A549 (cell line): ENCODE data around the gene RPLP2. TPM values are rescaled to one million over a fixed set of nuclear protein-coding genes. Genes with fewer than 3 reads are reported as not detected.

Experiments used
- ATAC-seq, 2 experiments: fragments of 200-7000 bp in 1 of 2; fragments of >200 bp in 1 of 2; cut with Nextera tagmentation in 1 of 2; cut with Tn5 transposase in 1 of 2; 3 replicates each; pipeline versions ENCODE4 v1.8.0 to v1.9.1; 2018 to 2020; ENCODE audit warnings: mild to moderate bottlenecking in 1 of 2, moderate library complexity in 1 of 2
- CTCF ChIA-PET: fragments of 300-600 bp; sonication (Branson Sonifier 250); formaldehyde crosslinking; extraction: SDS; loops from one replicate; lab custom pipeline; 2021; ENCODE audit warnings: antibody characterized with exemption, inconsistent platforms; lab: Yijun Ruan, JAX
- POLR2A ChIA-PET: fragments of 350-600 bp; formaldehyde crosslinking; extraction: SDS; loops from one replicate; lab custom pipeline; 2021; ENCODE audit warnings: antibody characterized with exemption, inconsistent platforms; lab: Yijun Ruan, JAX
- DNase-seq, 2 experiments: peaks; one replicate each; pipeline versions ENCODE4 v3.0.0 to v3.0.0-alpha.2; 2011 to 2016; ENCODE audit warnings: low read depth in 1 of 2, low spot score in 1 of 2
- FAIRE-seq: peaks from 2 replicates; lab custom pipeline; 2011; peaks lifted over from hg19 to GRCh38; lab: Jason Lieb, UNC
- H3K27ac ChIP-seq, 2 experiments: fragments of >200 bp; sonication (Bioruptor Twin); formaldehyde crosslinking; 3 replicates each; pipeline ENCODE4 v1.5.1; 2016 to 2017
- H3K4me1 ChIP-seq: fragments of >200 bp; sonication (Bioruptor Twin); formaldehyde crosslinking; 3 replicates; pipeline ENCODE4 v1.6.1; 2016
- H3K4me2 ChIP-seq: fragments of >200 bp; sonication (Bioruptor Twin); formaldehyde crosslinking; 3 replicates; pipeline ENCODE4 v1.6.1; 2016
- H3K4me3 ChIP-seq: fragments of >200 bp; sonication (Bioruptor Twin); formaldehyde crosslinking; 3 replicates; pipeline ENCODE4 v1.5.1; 2016
- H3K9me3 ChIP-seq: fragments of >200 bp; sonication (Bioruptor Twin); formaldehyde crosslinking; 3 replicates; pipeline ENCODE4 v1.6.1; 2016
- CBX2 ChIP-seq: fragments of 200-600 bp; sonication (generic); IDR thresholded peaks from 2 replicates; pipeline ENCODE4 v1.6.1; 2016; ENCODE audit warnings: low read depth, mild to moderate bottlenecking, borderline replicate concordance
- CBX8 ChIP-seq: fragments of 200-600 bp; sonication (generic); IDR thresholded peaks from 2 replicates; pipeline ENCODE4 v1.6.1; 2016
- EHMT2 ChIP-seq: fragments of 200-600 bp; sonication (generic); IDR thresholded peaks from 2 replicates; pipeline ENCODE4 v1.6.1; 2016; ENCODE audit warnings: antibody characterized with exemption, low read depth, mild to moderate bottlenecking, moderate library complexity
- EP300 ChIP-seq, 2 experiments: fragments of >200 bp; sonication (Bioruptor Twin); formaldehyde crosslinking; IDR thresholded peaks; 2 replicates in 1 of 2; 3 replicates in 1 of 2; pipeline ENCODE4 v1.6.1; 2016 to 2017
- ESRRA ChIP-seq: fragments of 150-350 bp; IDR thresholded peaks from 2 replicates; pipeline ENCODE4 v1.6.1; 2014; ENCODE audit warnings: mild to moderate bottlenecking, low read length, borderline replicate concordance
- FOSL2 ChIP-seq, 2 experiments: fragments of 450-650 bp in 1 of 2; fragments of >200 bp in 1 of 2; sonication (Bioruptor Twin) in 1 of 2; formaldehyde crosslinking; IDR thresholded peaks; 2 replicates each; pipeline versions ENCODE4 v1.5.0 to v1.6.1; 2016 to 2020; ENCODE audit warnings: mild to moderate bottlenecking in 1 of 2, moderate library complexity in 1 of 2
- FOXS1 ChIP-seq: fragments of 250-450 bp; sonication (Bioruptor Pico); IDR thresholded peaks from 2 replicates; pipeline ENCODE4 v1.5.0; 2020; ENCODE audit warnings: mild to moderate bottlenecking, moderate library complexity
- HOXB5 ChIP-seq: fragments of 250-450 bp; sonication (Bioruptor Pico); IDR thresholded peaks from 2 replicates; pipeline ENCODE4 v1.5.0; 2020; ENCODE audit warnings: mild to moderate bottlenecking, moderate library complexity
- JUN ChIP-seq, 2 experiments: fragments of >200 bp; sonication (Bioruptor Twin); formaldehyde crosslinking; IDR thresholded peaks; 2 replicates in 1 of 2; 3 replicates in 1 of 2; pipeline ENCODE4 v1.6.1; 2016 to 2017
- JUNB ChIP-seq: fragments of >200 bp; sonication (Bioruptor Twin); formaldehyde crosslinking; IDR thresholded peaks from 2 replicates; pipeline ENCODE4 v1.6.1; 2016
- KDM5A ChIP-seq: fragments of 200-600 bp; sonication (generic); IDR thresholded peaks from 2 replicates; pipeline ENCODE4 v1.6.1; 2016; ENCODE audit warnings: antibody characterized with exemption, mild to moderate bottlenecking
- MAZ ChIP-seq: fragments of 150-350 bp; IDR thresholded peaks from 2 replicates; pipeline ENCODE4 v1.6.1; 2014; ENCODE audit warnings: antibody characterized with exemption, low read depth, low read length, borderline replicate concordance
- MYC ChIP-seq: IDR thresholded peaks from 2 replicates; pipeline ENCODE4 v1.6.1; 2012; ENCODE audit warnings: mild to moderate bottlenecking, inconsistent platforms, low read length, improper control_type of control experiment, borderline replicate concordance
- NFE2L2 ChIP-seq: fragments of 150-350 bp; conservative IDR thresholded peaks from 2 replicates; pipeline ENCODE4 v1.6.1; 2014; ENCODE audit warnings: low read length
- PHF8 ChIP-seq: fragments of 200-600 bp; sonication (generic); IDR thresholded peaks from 2 replicates; pipeline ENCODE4 v1.6.1; 2016; ENCODE audit warnings: low read depth, mild to moderate bottlenecking, antibody characterized with exemption, moderate library complexity, borderline replicate concordance
- POLR2A ChIP-seq: IDR thresholded peaks from 2 replicates; pipeline ENCODE4 v1.6.1; 2012; ENCODE audit warnings: mild to moderate bottlenecking, low read length
- POLR2AphosphoS2 ChIP-seq: conservative IDR thresholded peaks from 2 replicates; pipeline ENCODE4 v1.6.1; 2012; ENCODE audit warnings: low read length, improper control_type of control experiment, inconsistent platforms
- RAD21 ChIP-seq, 2 experiments: fragments of >200 bp in 1 of 2; sonication (Bioruptor Twin) in 1 of 2; formaldehyde crosslinking in 1 of 2; IDR thresholded peaks in 1 of 2; conservative IDR thresholded peaks in 1 of 2; 2 replicates in 1 of 2; 3 replicates in 1 of 2; pipeline ENCODE4 v1.6.1; 2012 to 2018; ENCODE audit warnings: inconsistent platforms in 1 of 2
- RCOR1 ChIP-seq: fragments of 150-350 bp; IDR thresholded peaks from 2 replicates; pipeline ENCODE4 v1.6.1; 2014; ENCODE audit warnings: antibody characterized with exemption, low read length, low read depth
- RFX5 ChIP-seq: fragments of 450-650 bp; IDR thresholded peaks from 2 replicates; pipeline ENCODE4 v1.7.1; 2014; ENCODE audit warnings: antibody characterized with exemption, mild to moderate bottlenecking, moderate library complexity
- RNF2 ChIP-seq: fragments of 200-600 bp; sonication (generic); IDR thresholded peaks from 2 replicates; pipeline ENCODE4 v1.6.1; 2016; ENCODE audit warnings: low read depth, mild to moderate bottlenecking, antibody characterized with exemption, moderate library complexity, borderline replicate concordance
- TP53 ChIP-seq: fragments of 250-450 bp; sonication (Bioruptor Pico); IDR thresholded peaks from 2 replicates; pipeline ENCODE4 v1.5.0; 2021; ENCODE audit warnings: mild to moderate bottlenecking, moderate library complexity
- ZC3H11A ChIP-seq: fragments of 450-650 bp; IDR thresholded peaks from 2 replicates; pipeline ENCODE4 v1.6.1; 2014; ENCODE audit warnings: antibody characterized with exemption, mild to moderate bottlenecking
- ZSCAN20 ChIP-seq: fragments of 250-450 bp; sonication (Bioruptor Pico); IDR thresholded peaks from 2 replicates; pipeline ENCODE4 v1.8.0; 2022; ENCODE audit warnings: mild to moderate bottlenecking, moderate library complexity
- WGBS: methylation state at CpG from one replicate; pipeline ENCODE4 v1.1.6; 2017; ENCODE audit errors: missing lambda C conversion rate; 5-methylcytosine and 5-hydroxymethylcytosine counted together
- polyA plus RNA-seq, 4 experiments: library from polyadenylated mRNA; depleted of rRNA in 3 of 4; stranded (reverse); fragments of >200 nt; fragmentation: RNase III in 1 of 4; extraction: RNeasy Plus Mini Kit Qiagen cat#74134 plus additional on column Dnase treatment in 1 of 4; gene quantifications; 2 replicates in 3 of 4; 3 replicates in 1 of 4; pipeline ENCODE4 v1.2.3, GENCODE V29; 2011 to 2017
- TF ChIP-seq, protein P1 (sequence below): fragments of 200-600 bp; sonication (generic); IDR thresholded peaks from 2 replicates; pipeline ENCODE4 v1.6.1; 2016; ENCODE audit warnings: antibody characterized with exemption, mild to moderate bottlenecking, moderate library complexity
- TF ChIP-seq, protein P2 (sequence below): fragments of 450-650 bp; IDR thresholded peaks from 2 replicates; pipeline ENCODE4 v1.6.1; 2014; ENCODE audit warnings: antibody characterized with exemption
- TF ChIP-seq, protein P3 (sequence below): fragments of >200 bp; sonication (Bioruptor Twin); formaldehyde crosslinking; IDR thresholded peaks from 3 replicates; pipeline ENCODE4 v1.6.1; 2016
- TF ChIP-seq, protein P4 (sequence below): fragments of 150-350 bp; IDR thresholded peaks from 2 replicates; pipeline ENCODE4 v1.6.1; 2014; ENCODE audit warnings: low read depth, mild to moderate bottlenecking, low read length
- TF ChIP-seq, protein P5 (sequence below): IDR thresholded peaks from 2 replicates; pipeline ENCODE4 v1.6.1; 2012
- TF ChIP-seq, protein P6 (sequence below): IDR thresholded peaks from 2 replicates; pipeline ENCODE4 v1.6.1; 2012; ENCODE audit warnings: low read depth, borderline replicate concordance
- TF ChIP-seq, protein P7 (sequence below): IDR thresholded peaks from 2 replicates; pipeline ENCODE4 v1.6.1; 2012

The RPLP2 gene
- polyA plus RNA-seq, 2 of the 4 experiments (the other 2 are of a cell fraction), result 1,493 to 2,508 TPM

DNA sequence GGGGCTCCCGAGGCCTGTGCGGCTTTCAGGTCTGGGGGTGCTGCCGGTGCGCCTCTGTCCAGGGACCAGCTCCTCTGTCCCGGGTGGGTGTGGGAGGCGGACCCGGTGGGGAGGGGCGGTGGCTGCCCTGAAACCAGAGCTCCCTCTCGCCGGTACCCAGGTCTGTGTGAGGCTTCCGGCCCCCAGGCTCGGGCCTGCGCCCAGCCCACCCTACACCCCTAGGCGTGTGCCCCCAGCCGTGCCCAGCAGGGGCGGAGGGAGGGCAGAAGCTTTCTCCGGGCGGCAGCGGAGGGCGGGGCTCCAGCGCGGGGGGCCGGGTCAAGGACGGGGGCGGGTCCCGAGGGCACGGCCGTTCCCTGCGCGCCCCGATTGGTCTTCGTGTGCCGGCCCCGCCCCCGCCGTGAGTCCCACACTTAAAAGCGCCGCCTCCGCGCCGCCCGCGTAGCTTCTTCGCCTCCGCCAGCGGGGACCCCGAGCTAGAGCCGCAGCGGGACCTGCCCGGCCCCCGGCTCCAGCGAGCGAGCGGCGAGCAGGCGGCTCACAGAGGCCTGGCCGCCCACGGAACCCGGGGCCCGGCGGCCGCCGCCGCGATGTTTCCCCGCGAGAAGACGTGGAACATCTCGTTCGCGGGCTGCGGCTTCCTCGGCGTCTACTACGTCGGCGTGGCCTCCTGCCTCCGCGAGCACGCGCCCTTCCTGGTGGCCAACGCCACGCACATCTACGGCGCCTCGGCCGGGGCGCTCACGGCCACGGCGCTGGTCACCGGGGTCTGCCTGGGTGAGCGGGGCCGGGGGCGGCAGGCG, 9.6 kb downstream of the RPLP2 start:
- ChIA-PET POLR2A (interaction anchor here (0.6 to 3.1 kb wide), 16 partner anchors 8 to 107 kb away, joined by 3 to 52 read pairs (median 6); partner anchors contain the start of genes CD151, CEND1, CRACR2B and RPLP2), CTCF (interaction anchor here (0.8 to 1.7 kb wide), 5 partner anchors 10 to 21 kb away, joined by 3 to 4 read pairs (median 3); no protein-coding TSS in a partner anchor)
- H3K4me1 ChIP-seq, result peaks cover 32% of the 10 kb centered on the region
- H3K4me2 ChIP-seq, result peak overlapping the region; percentile 97
- no peaks in the 10 kb centered on the region for H3K9me3 ChIP-seq
- ATAC-seq, result peak; percentile 40 to 66
- peak overlapping the region; percentile 99 for H3K4me3 ChIP-seq
- H3K27ac ChIP-seq, result peak overlapping the region; percentile 87 to 90
- peak in 1 of 2 experiments; percentile 88 for DNase-seq
- no CpG with 5 or more reads among the region's 96 CpGs for WGBS
- no peak for FAIRE-seq
- no peak for TF ChIP-seq ESRRA
- TF ChIP-seq, protein P1, sequence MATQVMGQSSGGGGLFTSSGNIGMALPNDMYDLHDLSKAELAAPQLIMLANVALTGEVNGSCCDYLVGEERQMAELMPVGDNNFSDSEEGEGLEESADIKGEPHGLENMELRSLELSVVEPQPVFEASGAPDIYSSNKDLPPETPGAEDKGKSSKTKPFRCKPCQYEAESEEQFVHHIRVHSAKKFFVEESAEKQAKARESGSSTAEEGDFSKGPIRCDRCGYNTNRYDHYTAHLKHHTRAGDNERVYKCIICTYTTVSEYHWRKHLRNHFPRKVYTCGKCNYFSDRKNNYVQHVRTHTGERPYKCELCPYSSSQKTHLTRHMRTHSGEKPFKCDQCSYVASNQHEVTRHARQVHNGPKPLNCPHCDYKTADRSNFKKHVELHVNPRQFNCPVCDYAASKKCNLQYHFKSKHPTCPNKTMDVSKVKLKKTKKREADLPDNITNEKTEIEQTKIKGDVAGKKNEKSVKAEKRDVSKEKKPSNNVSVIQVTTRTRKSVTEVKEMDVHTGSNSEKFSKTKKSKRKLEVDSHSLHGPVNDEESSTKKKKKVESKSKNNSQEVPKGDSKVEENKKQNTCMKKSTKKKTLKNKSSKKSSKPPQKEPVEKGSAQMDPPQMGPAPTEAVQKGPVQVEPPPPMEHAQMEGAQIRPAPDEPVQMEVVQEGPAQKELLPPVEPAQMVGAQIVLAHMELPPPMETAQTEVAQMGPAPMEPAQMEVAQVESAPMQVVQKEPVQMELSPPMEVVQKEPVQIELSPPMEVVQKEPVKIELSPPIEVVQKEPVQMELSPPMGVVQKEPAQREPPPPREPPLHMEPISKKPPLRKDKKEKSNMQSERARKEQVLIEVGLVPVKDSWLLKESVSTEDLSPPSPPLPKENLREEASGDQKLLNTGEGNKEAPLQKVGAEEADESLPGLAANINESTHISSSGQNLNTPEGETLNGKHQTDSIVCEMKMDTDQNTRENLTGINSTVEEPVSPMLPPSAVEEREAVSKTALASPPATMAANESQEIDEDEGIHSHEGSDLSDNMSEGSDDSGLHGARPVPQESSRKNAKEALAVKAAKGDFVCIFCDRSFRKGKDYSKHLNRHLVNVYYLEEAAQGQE, result peak; percentile 41; the same call in 1 of the 2 replicates
- TF ChIP-seq HOXB5 (CRISPR knock-in tag), result no peak
- 0 out of 2 replicates have a peak, but pooled peaks have one; percentile 36 for TF ChIP-seq MYC
- TF ChIP-seq RAD21 (conservative IDR thresholded peaks at IDR 0.05 in 1 of 2, IDR thresholded peaks at IDR 0.05 in 1 of 2), result no peak
- TF ChIP-seq, protein P2, sequence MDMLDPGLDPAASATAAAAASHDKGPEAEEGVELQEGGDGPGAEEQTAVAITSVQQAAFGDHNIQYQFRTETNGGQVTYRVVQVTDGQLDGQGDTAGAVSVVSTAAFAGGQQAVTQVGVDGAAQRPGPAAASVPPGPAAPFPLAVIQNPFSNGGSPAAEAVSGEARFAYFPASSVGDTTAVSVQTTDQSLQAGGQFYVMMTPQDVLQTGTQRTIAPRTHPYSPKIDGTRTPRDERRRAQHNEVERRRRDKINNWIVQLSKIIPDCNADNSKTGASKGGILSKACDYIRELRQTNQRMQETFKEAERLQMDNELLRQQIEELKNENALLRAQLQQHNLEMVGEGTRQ, result no peak
- TF ChIP-seq, protein P3, sequence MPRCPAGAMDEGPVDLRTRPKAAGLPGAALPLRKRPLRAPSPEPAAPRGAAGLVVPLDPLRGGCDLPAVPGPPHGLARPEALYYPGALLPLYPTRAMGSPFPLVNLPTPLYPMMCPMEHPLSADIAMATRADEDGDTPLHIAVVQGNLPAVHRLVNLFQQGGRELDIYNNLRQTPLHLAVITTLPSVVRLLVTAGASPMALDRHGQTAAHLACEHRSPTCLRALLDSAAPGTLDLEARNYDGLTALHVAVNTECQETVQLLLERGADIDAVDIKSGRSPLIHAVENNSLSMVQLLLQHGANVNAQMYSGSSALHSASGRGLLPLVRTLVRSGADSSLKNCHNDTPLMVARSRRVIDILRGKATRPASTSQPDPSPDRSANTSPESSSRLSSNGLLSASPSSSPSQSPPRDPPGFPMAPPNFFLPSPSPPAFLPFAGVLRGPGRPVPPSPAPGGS, result peak; percentile 79
- no peak for TF ChIP-seq MAZ
- TF ChIP-seq RNF2, result no peak
- TF ChIP-seq RFX5, result no peak
- no peak for TF ChIP-seq ZC3H11A
- no peak for TF ChIP-seq EHMT2
- TF ChIP-seq, protein P4, sequence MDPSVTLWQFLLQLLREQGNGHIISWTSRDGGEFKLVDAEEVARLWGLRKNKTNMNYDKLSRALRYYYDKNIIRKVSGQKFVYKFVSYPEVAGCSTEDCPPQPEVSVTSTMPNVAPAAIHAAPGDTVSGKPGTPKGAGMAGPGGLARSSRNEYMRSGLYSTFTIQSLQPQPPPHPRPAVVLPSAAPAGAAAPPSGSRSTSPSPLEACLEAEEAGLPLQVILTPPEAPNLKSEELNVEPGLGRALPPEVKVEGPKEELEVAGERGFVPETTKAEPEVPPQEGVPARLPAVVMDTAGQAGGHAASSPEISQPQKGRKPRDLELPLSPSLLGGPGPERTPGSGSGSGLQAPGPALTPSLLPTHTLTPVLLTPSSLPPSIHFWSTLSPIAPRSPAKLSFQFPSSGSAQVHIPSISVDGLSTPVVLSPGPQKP, result no peak
- TF ChIP-seq NFE2L2, result no peak
- TF ChIP-seq RCOR1, result no peak
- no peak for TF ChIP-seq EP300 (IDR thresholded peaks at IDR 0.05)
- TF ChIP-seq FOSL2 (IDR thresholded peaks at IDR 0.05), result no peak
- TF ChIP-seq FOSL2 (CRISPR knock-in tag; IDR thresholded peaks at IDR 0.05), result no peak
- TF ChIP-seq, protein P5, sequence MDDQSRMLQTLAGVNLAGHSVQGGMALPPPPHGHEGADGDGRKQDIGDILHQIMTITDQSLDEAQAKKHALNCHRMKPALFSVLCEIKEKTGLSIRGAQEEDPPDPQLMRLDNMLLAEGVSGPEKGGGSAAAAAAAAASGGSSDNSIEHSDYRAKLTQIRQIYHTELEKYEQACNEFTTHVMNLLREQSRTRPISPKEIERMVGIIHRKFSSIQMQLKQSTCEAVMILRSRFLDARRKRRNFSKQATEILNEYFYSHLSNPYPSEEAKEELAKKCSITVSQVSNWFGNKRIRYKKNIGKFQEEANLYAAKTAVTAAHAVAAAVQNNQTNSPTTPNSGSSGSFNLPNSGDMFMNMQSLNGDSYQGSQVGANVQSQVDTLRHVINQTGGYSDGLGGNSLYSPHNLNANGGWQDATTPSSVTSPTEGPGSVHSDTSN, result peak; percentile 39; the same call in 1 of the 2 replicates
- TF ChIP-seq CBX8, result no peak
- no peak for TF ChIP-seq ZSCAN20 (CRISPR knock-in tag)
- TF ChIP-seq TP53 (CRISPR knock-in tag), result no peak
- TF ChIP-seq FOXS1 (CRISPR knock-in tag), result no peak
- TF ChIP-seq, protein P6, sequence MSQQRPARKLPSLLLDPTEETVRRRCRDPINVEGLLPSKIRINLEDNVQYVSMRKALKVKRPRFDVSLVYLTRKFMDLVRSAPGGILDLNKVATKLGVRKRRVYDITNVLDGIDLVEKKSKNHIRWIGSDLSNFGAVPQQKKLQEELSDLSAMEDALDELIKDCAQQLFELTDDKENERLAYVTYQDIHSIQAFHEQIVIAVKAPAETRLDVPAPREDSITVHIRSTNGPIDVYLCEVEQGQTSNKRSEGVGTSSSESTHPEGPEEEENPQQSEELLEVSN, result 0 out of 2 replicates have a peak, but pooled peaks have one; percentile 35
- TF ChIP-seq POLR2A, result peak; percentile 62
- TF ChIP-seq JUNB, result no peak
- no peak for TF ChIP-seq POLR2AphosphoS2
- TF ChIP-seq KDM5A, result no peak
- peak; percentile 97 for TF ChIP-seq PHF8
- TF ChIP-seq, protein P7, sequence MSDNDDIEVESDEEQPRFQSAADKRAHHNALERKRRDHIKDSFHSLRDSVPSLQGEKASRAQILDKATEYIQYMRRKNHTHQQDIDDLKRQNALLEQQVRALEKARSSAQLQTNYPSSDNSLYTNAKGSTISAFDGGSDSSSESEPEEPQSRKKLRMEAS, result peak; percentile 53
- TF ChIP-seq JUN (IDR thresholded peaks at IDR 0.05), result peak; percentile 67 to 79; a peak in 4 of 5 replicates
- no peak for TF ChIP-seq CBX2
